GM21390 (cell line): ENCODE measurements around the gene ATP2B3.

Experiments
- ATAC-seq: cut with Tn5 transposase; IDR thresholded peaks from one replicate; pipeline ENCODE4 v1.9.1; 2021; ENCODE audit not compliant: unreplicated experiment

The ATP2B3 gene

GRCh38 chrX:153530411-153531129 lies 13.1 kb downstream of the ATP2B3 start:
- no peak for ATAC-seq

GRCh38 chrX:153533091-153533490 lies 15.6 kb downstream of the ATP2B3 start:
- ATAC-seq: no peak

GRCh38 chrX:153537080-153537479 lies 19.6 kb downstream of the ATP2B3 start:
- no peak for ATAC-seq

DNA sequence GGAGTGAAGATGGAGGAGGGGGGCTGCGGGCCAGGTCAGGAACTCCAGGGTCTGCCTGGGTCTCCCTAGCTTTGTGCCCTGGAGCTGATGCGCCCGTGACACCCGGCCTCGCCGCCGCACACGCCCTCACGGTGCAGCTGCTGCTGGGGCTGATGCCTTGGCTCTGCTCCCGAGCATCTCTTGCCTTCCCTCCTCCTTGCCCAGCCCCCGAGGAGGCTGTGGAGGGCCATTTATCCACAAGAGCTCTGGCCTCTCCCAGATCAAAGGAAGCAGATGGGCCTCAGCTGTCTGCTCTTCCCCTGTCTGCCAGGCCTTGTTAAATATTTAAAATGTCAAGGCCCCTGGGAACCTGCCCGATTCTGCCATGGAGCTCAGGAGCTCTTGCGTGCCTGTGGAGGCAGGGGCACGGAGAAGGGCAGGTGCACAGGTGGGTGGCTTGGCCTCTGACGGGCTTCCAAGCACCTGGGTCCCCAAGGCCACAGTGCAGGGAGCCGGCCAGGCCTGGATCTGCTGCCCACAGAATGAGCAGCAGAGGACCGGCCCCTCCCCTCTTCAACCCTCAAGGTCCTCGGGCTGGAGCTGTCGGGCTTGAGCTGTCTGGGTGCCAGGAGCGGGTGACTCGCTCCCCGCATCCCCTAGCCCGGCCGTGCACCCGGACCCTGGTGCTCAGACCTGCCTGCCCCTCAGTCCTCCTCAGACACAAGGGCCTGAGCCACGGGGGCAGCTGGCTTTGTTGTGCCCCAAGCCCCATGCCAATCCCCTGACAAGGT lies 20.3 kb downstream of the ATP2B3 start:
- ATAC-seq: no peak

DNA sequence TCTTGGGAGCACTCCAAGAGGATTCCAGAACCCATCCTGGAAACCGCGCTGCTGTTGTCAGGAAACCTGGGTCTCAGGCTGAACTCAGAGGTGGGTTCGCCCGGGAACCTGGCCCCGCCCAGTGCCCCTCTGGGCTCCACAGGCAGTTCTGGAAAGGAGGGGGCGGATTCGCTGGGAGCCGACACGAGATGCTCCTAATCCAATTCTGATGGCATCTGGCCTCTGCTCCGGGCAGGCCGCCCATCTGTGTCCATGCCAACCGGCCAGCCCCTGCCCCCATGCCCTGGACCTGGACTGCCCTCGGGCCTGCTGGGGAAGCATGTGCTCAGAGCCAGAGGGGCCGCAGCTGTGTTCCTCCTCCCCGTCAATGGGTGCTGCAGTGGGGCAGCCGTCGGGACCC lies 21.0 kb downstream of the ATP2B3 start:
- ATAC-seq: no peak

DNA sequence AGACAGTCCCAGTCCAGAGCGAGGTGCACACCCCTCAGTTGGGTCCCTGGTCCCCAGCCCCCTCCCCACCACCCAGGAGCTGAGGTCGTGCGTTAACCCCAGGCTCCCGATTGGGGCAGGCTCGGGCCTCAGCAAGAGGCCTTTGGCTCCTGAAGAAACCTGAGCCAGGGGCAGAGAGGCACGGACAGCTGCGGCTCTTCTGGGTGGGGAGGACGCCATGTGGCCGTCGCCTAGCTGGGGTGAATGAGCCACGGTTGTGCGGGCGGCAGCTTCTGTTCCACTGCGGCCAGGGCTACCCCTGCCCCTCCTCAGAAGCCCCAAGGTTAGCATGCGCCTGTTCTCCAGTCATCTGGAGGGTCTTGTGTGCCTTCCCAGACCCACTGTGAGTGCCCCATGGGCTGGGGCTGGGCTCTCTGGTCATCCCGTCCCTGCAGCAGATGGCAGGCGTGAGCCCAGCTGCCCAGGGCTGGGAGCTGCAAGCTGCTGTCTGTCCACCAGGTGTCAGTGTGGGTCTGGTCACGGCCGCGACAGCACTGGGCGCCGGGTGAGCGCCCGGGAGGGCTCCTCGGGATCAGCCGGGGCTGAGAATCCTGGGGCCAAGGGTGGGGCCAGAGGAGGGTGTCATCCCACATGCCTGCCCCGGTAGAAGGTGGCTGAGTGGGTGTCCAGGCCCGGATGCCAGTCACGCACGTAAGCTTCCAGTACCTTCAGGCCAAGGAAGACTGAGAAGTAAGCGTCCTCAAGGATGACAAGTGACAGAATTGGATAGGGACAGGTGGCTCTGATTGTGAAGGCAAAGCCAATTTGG lies 21.9 kb downstream of the ATP2B3 start:
- ATAC-seq: peak; percentile 55

GRCh38 chrX:153539979-153540358 lies 22.5 kb downstream of the ATP2B3 start:
- ATAC-seq: no peak

DNA sequence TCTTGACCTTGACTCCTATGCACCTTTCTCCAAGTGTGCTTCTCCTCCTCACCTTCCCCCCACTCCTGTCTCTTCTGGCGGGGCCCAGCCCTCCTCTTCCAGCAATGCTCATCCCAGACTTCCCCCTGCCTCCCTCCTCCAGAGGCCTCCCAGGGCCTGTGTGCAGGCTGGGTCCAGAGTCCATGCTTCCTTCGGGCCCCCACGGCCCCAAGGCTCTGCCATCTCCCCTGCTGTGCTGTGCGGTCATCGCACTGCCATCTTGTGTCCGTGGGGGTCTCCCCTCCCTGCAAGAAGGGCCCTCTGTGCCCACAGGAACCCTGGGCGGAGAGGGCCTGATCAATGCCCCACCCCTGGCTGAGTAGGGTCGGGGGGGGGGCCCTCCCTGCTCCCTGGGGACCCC lies 27.3 kb downstream of the ATP2B3 start:
- no peak for ATAC-seq

DNA sequence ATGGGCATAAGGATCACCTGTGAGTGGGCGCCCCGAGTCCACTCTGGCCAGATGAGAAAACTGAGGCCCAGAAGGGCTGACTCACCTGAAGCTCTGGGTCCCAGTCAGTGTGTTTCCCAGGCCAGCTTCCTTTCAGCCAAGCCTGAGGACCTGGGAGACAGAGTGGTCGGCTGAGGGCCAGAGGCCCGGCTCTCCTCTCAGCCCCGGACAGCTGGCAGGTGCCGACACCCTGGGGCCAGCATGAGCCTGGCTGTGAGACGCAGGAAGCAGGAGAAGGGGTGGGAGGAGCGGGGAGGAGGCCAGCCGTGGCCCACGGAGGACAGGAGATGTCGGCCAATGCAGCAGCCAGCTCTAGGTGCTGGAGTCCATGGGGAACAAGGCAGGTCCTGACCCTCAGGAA lies 28.9 kb downstream of the ATP2B3 start:
- no peak for ATAC-seq

GRCh38 chrX:153547195-153547594 lies 29.8 kb downstream of the ATP2B3 start:
- ATAC-seq: no peak

DNA sequence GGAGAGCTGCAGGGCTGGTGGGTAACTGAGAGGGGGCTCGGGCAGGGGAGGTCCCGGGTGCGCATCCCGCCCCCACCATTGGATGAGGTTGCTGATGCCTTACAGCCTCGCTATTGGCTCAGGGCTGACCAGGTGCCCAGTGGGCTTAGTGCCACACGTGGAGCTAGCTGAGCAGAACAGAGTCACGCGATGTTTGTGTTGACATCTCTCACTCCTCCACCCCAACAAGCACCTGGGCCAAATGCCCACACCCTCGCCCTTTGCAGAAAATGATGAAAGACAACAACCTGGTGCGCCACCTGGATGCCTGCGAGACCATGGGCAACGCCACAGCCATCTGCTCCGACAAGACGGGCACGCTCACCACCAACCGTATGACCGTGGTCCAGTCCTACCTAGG lies 31.8 kb downstream of the ATP2B3 start:
- ATAC-seq: no peak

DNA sequence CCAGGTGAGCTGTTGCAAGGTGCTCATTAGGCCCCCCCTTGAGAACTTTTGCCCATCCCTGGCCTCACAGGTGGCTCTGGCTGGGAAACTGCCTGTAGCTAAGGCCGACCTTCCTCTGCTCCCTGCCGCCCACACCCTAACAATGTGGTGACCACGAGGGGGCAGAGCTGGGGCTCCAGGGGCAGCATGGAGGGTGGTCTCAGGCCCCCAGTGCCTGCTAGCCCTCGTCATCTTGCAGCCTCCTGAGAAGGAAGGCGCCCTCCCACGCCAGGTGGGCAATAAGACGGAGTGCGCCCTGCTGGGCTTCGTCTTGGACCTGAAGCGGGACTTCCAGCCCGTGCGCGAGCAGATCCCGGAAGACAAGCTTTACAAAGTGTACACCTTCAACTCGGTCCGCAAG lies 32.4 kb downstream of the ATP2B3 start:
- no peak for ATAC-seq

- ATAC-seq: no peak
Measured at GRCh38 chrX:153551135-153551534, 33.7 kb downstream of the ATP2B3 start.

- no peak for ATAC-seq
Measured at GRCh38 chrX:153554519-153555167, 37.2 kb downstream of the ATP2B3 start.

DNA sequence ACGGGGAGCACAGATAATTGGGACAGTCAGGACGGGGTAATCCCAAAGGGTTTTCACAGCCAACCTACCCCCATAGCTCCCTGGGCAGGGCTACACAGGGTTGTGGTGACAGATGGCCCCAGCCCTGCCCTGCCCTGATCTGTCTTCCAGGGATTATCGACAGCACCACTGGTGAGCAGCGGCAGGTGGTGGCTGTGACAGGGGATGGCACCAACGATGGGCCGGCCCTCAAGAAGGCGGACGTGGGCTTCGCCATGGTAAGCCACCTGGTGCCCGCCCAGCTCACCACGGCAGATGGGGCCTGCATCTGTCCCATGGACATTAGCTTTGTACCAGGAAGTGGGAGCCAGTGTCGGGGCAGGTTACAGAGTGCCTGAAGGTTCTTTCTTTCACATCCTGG lies 39.3 kb downstream of the ATP2B3 start:
- ATAC-seq: no peak

DNA sequence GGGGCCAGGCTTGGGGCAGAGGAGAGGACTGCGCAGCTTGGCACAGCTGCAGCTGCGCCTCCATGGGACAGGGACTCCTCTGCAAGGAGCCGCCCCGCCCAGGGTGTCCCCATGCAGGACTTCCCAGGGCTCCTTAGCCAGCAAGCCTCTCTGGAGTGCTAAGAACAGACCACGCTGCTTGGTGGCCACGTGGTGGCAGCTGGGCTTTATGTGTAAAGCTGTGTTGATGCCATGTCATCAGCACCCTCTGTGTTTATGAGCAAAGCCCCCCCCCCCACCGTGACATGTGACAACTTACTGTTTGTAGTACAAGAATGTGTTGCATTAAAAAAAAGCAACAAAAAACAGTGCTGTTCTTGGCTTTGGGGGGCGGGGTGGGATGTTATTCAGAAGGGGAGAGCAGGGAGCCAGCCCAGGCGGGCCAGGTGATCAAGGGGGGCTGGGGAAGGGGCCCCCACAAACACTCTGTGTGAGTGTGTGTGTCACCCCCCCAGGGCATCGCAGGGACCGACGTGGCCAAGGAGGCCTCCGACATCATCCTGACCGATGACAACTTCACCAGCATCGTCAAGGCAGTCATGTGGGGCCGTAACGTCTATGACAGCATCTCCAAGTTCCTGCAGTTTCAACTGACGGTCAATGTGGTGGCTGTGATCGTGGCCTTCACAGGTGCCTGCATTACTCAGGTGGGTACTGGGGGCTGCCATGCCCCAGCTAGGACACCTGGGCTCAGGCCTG lies 40.3 kb downstream of the ATP2B3 start:
- ATAC-seq: no peak

- no peak for ATAC-seq
Measured at GRCh38 chrX:153560000-153560399, 42.6 kb downstream of the ATP2B3 start.

- no peak for ATAC-seq
Measured at GRCh38 chrX:153560466-153560865, 43.0 kb downstream of the ATP2B3 start.

GRCh38 chrX:153561337-153561736 lies 43.9 kb downstream of the ATP2B3 start:
- ATAC-seq: no peak

GRCh38 chrX:153562546-153562945 lies 45.1 kb downstream of the ATP2B3 start:
- no peak for ATAC-seq
